Measurements from ENCODE around the gene DTHD1.

GRCh38 chr4:36386691-36387090 is 105.3 kb downstream of the DTHD1 start:
- TF ChIP-seq CTCF (conservative IDR thresholded peaks at IDR 0.05; ENCODE audit: low read depth, low read length) (no peak), EZH2 (IDR thresholded peaks at IDR 0.05; ENCODE audit: borderline replicate concordance, low read depth, low read length, poor library complexity, severe bottlenecking) (no peak)

Measured in A673 (cell line).